ENCODE data around the gene C2orf72.
"Not testable (repeated sequence)": the region's sequence is repeated elsewhere in the genome, so short reads cannot be mapped to it uniquely, and the experiment has no call there.

C2orf72 gene

GRCh38 chr2:231067531-231067930 is 30.2 kb downstream of the C2orf72 start:
- DNase-seq, result not testable (repeated sequence)

GRCh38 chr2:231068525-231069222 is 31.4 kb downstream of the C2orf72 start:
- DNase-seq, result no peak

- no peak for DNase-seq
These were observed 32.2 kb downstream of the C2orf72 start for GRCh38 chr2:231069379-231070054.

GRCh38 chr2:231084565-231084964 is 47.2 kb downstream of the C2orf72 start:
- no peak for DNase-seq

- DNase-seq, result no peak
These were observed 51.4 kb downstream of the C2orf72 start for GRCh38 chr2:231088754-231089153.

GRCh38 chr2:231093933-231094332 is 56.6 kb downstream of the C2orf72 start:
- no peak for DNase-seq

- no peak for DNase-seq
These were observed 57.5 kb downstream of the C2orf72 start for GRCh38 chr2:231094736-231095346.
